H1 (cell line): ENCODE data around the gene GSK3B. TPM values are rescaled to one million over a fixed set of nuclear protein-coding genes. Genes with fewer than 3 reads are reported as not detected.

Experiments used
- CTCF ChIA-PET: fragments of 300-600 bp; sonication (Branson Sonifier 250); formaldehyde crosslinking; loops from one replicate; lab custom pipeline; 2021; ENCODE audit not compliant: partially characterized antibody; lab: Charles Lee
- POLR2A ChIA-PET: fragments of 300-600 bp; sonication (Branson Sonifier 250); formaldehyde crosslinking; loops from one replicate; lab custom pipeline; 2021; ENCODE audit warnings: inconsistent platforms; ENCODE audit not compliant: partially characterized antibody; lab: Charles Lee
- DNase-seq, 2 experiments: peaks; one replicate each; pipeline versions ENCODE4 v3.0.0 to v3.0.0-alpha.2; 2010 to 2022; ENCODE audit warnings: low spot score in 2 of 2, low read depth in 1 of 2, mixed read lengths in 1 of 2
- FAIRE-seq: peaks from 2 replicates; lab custom pipeline; 2011; peaks lifted over from hg19 to GRCh38; lab: Jason Lieb, UNC
- H2AFZ ChIP-seq: 2 replicates; pipeline ENCODE4 v1.8.1; 2012; ENCODE audit warnings: low read length, inconsistent platforms
- H2AK5ac ChIP-seq: 2 replicates; pipeline ENCODE4 v1.6.1; 2013; ENCODE audit warnings: low read depth, low read length
- H2BK120ac ChIP-seq: replicated peaks from 2 replicates; pipeline ENCODE3; 2013; ENCODE audit warnings: low read depth, low read length, inconsistent platforms
- H2BK12ac ChIP-seq: 2 replicates; pipeline ENCODE4 v1.6.1; 2013; ENCODE audit warnings: low read depth, low read length
- H2BK15ac ChIP-seq: 2 replicates; pipeline ENCODE4 v1.6.1; 2013; ENCODE audit warnings: low read length
- H2BK20ac ChIP-seq: 2 replicates; pipeline ENCODE4 v1.6.1; 2013; ENCODE audit warnings: low read length
- H2BK5ac ChIP-seq: 2 replicates; pipeline ENCODE4 v1.6.1; 2013; ENCODE audit warnings: low read depth, low read length
- H3K14ac ChIP-seq: 2 replicates; pipeline ENCODE4 v1.6.1; 2013; ENCODE audit warnings: inconsistent platforms; ENCODE audit not compliant: insufficient read length
- H3K18ac ChIP-seq: 2 replicates; pipeline ENCODE4 v1.6.1; 2013; ENCODE audit warnings: low read length; ENCODE audit errors: extremely low read depth
- H3K23ac ChIP-seq: 2 replicates; pipeline ENCODE4 v1.6.1; 2013; ENCODE audit warnings: inconsistent platforms; ENCODE audit not compliant: insufficient read length
- H3K23me2 ChIP-seq: 2 replicates; pipeline ENCODE4 v1.6.1; 2013; ENCODE audit warnings: low read depth, low read length
- H3K27ac ChIP-seq: 2 replicates; pipeline ENCODE4 v1.6.1; 2011; ENCODE audit warnings: low read depth, low read length, inconsistent platforms
- H3K27me3 ChIP-seq, 4 experiments: replicated peaks in 1 of 4; 1 replicate in 1 of 4; 2 replicates in 3 of 4; pipeline versions ENCODE4 v1.6.1 to v1.8.1; 2011 to 2013; ENCODE audit warnings: low read length in 3 of 4, mild to moderate bottlenecking in 3 of 4, inconsistent platforms in 2 of 4, mixed read lengths in 2 of 4, moderate library complexity in 1 of 4; ENCODE audit not compliant: control insufficient read depth in 3 of 4, insufficient read depth in 3 of 4; ENCODE audit errors: extremely low read depth in 1 of 4
- H3K36me3 ChIP-seq, 4 experiments: 2 replicates each; pipeline versions ENCODE4 v1.6.1 to v1.8.1; 2011 to 2013; ENCODE audit warnings: mild to moderate bottlenecking in 4 of 4, low read length in 3 of 4, moderate library complexity in 2 of 4, control low read depth in 1 of 4, inconsistent platforms in 1 of 4; ENCODE audit not compliant: insufficient read depth in 4 of 4, control insufficient read depth in 2 of 4
- H3K4ac ChIP-seq: replicated peaks from 2 replicates; pipeline ENCODE3; 2013; ENCODE audit warnings: low read length, low read depth, mixed read lengths, inconsistent platforms; ENCODE audit not compliant: insufficient read length
- H3K4me1 ChIP-seq, 4 experiments: replicated peaks in 1 of 4; 1 replicate in 1 of 4; 2 replicates in 3 of 4; pipeline versions ENCODE4 v1.6.1 to v1.8.1; 2011 to 2013; ENCODE audit warnings: low read length in 3 of 4, inconsistent platforms in 2 of 4, mixed read lengths in 1 of 4; ENCODE audit not compliant: insufficient read depth in 4 of 4, control insufficient read depth in 3 of 4
- H3K4me2 ChIP-seq, 2 experiments: 2 replicates each; pipeline versions ENCODE4 v1.6.1 to v1.8.1; 2011 to 2013; ENCODE audit warnings: low read depth in 2 of 2, low read length in 2 of 2, control low read depth in 1 of 2, inconsistent platforms in 1 of 2, mild to moderate bottlenecking in 1 of 2; ENCODE audit not compliant: insufficient read depth in 1 of 2
- H3K4me3 ChIP-seq, 4 experiments: fragments of 200-600, 300-600 bp in 1 of 4; sonication (generic), shearing (Covaris generic), sonication (Bioruptor Twin) in 1 of 4; 2 replicates each; pipeline versions ENCODE4 v1.5.1 to v1.8.1; 2011 to 2016; ENCODE audit warnings: low read length in 4 of 4, low read depth in 3 of 4, control low read depth in 2 of 4, inconsistent platforms in 2 of 4, mild to moderate bottlenecking in 2 of 4, mixed read lengths in 1 of 4, moderate library complexity in 1 of 4; ENCODE audit not compliant: insufficient read depth in 2 of 4; ENCODE audit errors: extremely low read depth in 1 of 4
- H3K56ac ChIP-seq: replicated peaks from 2 replicates; pipeline ENCODE3; 2013; ENCODE audit warnings: low read depth, mild to moderate bottlenecking, mixed read lengths, low read length, inconsistent platforms; ENCODE audit not compliant: insufficient read length
- H3K79me1 ChIP-seq: 2 replicates; pipeline ENCODE4 v1.6.1; 2013; ENCODE audit warnings: low read depth, low read length, control low read depth
- H3K79me2 ChIP-seq, 2 experiments: 2 replicates each; pipeline versions ENCODE4 v1.6.1 to v1.8.1; 2012 to 2013; ENCODE audit warnings: low read length in 2 of 2, mild to moderate bottlenecking in 2 of 2, inconsistent platforms in 1 of 2; ENCODE audit not compliant: insufficient read depth in 2 of 2, control insufficient read depth in 1 of 2
- H3K9ac ChIP-seq, 4 experiments: replicated peaks in 1 of 4; 1 replicate in 1 of 4; 2 replicates in 3 of 4; pipeline versions ENCODE4 v1.6.1 to v1.8.1; 2011 to 2013; ENCODE audit warnings: low read depth in 3 of 4, low read length in 3 of 4, control low read depth in 2 of 4, mild to moderate bottlenecking in 2 of 4, moderate library complexity in 2 of 4, inconsistent platforms in 1 of 4; ENCODE audit errors: extremely low read depth in 1 of 4
- H3K9me3 ChIP-seq, 2 experiments: 2 replicates each; pipeline versions ENCODE4 v1.6.1 to v1.8.1; 2012 to 2013; ENCODE audit warnings: mild to moderate bottlenecking in 2 of 2, moderate library complexity in 2 of 2, control low read depth in 1 of 2, inconsistent platforms in 1 of 2, low read depth in 1 of 2, low read length in 1 of 2, mixed read lengths in 1 of 2; ENCODE audit not compliant: insufficient read depth in 2 of 2
- H4K20me1 ChIP-seq, 2 experiments: replicated peaks in 1 of 2; 2 replicates each; pipeline versions ENCODE3 to v1.8.1; 2011 to 2013; ENCODE audit warnings: inconsistent platforms in 2 of 2, low read length in 2 of 2, mild to moderate bottlenecking in 1 of 2; ENCODE audit not compliant: insufficient read depth in 2 of 2, control insufficient read depth in 1 of 2
- H4K5ac ChIP-seq: 2 replicates; pipeline ENCODE4 v1.6.1; 2013; ENCODE audit warnings: low read length, low read depth, mixed read lengths, inconsistent platforms; ENCODE audit not compliant: insufficient read length
- H4K8ac ChIP-seq: 2 replicates; pipeline ENCODE4 v1.8.0; 2013; ENCODE audit warnings: mild to moderate bottlenecking, moderate library complexity, low read length, inconsistent platforms; ENCODE audit not compliant: insufficient read depth; ENCODE audit errors: extremely low read depth
- H4K91ac ChIP-seq: replicated peaks from 2 replicates; pipeline ENCODE3; 2013; ENCODE audit warnings: low read length, mixed read lengths, inconsistent platforms; ENCODE audit not compliant: insufficient read length
- ATF2 ChIP-seq: IDR thresholded peaks from 2 replicates; pipeline ENCODE4 v1.6.1; 2012; ENCODE audit warnings: low read length, inconsistent platforms
- BCL11A ChIP-seq, 2 experiments: IDR thresholded peaks; one replicate each; pipeline ENCODE4 v1.6.1; 2011; ENCODE audit warnings: low read depth in 2 of 2, low read length in 2 of 2, mild to moderate bottlenecking in 2 of 2
- CHD1 ChIP-seq: IDR thresholded peaks from 2 replicates; pipeline ENCODE4 v1.6.1; 2012; ENCODE audit warnings: low read depth, low read length, improper control_type of control experiment
- CREB1 ChIP-seq: IDR thresholded peaks from 2 replicates; pipeline ENCODE4 v1.6.1; 2012; ENCODE audit warnings: inconsistent platforms
- CTBP2 ChIP-seq: IDR thresholded peaks from 2 replicates; pipeline ENCODE4 v1.7.0; 2011; ENCODE audit warnings: borderline replicate concordance, mild to moderate bottlenecking, moderate library complexity, mixed read lengths, low read length; ENCODE audit not compliant: insufficient read depth, insufficient read length
- JUND ChIP-seq: IDR thresholded peaks from 2 replicates; pipeline ENCODE4 v1.6.1; 2011; ENCODE audit warnings: mild to moderate bottlenecking, improper control_type of control experiment, low read length
- MAFK ChIP-seq: IDR thresholded peaks from 2 replicates; pipeline ENCODE4 v1.6.1; 2012; ENCODE audit warnings: low read depth, mild to moderate bottlenecking, improper control_type of control experiment, low read length
- NANOG ChIP-seq: IDR thresholded peaks from 2 replicates; pipeline ENCODE4 v1.6.1; 2011; ENCODE audit warnings: low read length, low read depth, mild to moderate bottlenecking, inconsistent platforms; ENCODE audit not compliant: insufficient read depth, poor library complexity, severe bottlenecking
- PHF8 ChIP-seq: fragments of 200-600 bp; sonication (generic); conservative IDR thresholded peaks from 2 replicates; pipeline ENCODE4 v1.7.1; 2012; ENCODE audit warnings: low read depth, mild to moderate bottlenecking, inconsistent platforms, low read length, moderate library complexity
- POLR2AphosphoS5 ChIP-seq: IDR thresholded peaks from 2 replicates; pipeline ENCODE4 v1.6.1; 2011; ENCODE audit warnings: low read depth, low read length
- SRF ChIP-seq: IDR thresholded peaks from 2 replicates; pipeline ENCODE4 v1.6.1; 2011; ENCODE audit warnings: mild to moderate bottlenecking, low read depth, low read length, moderate library complexity
- TAF1 ChIP-seq: IDR thresholded peaks from 2 replicates; pipeline ENCODE4 v1.6.1; 2011; ENCODE audit warnings: mild to moderate bottlenecking, low read depth, low read length
- WGBS, 2 experiments: shearing (Covaris generic) in 1 of 2; methylation state at CpG; one replicate each; pipeline versions ENCODE4 v1.1.6 to v1.1.7; 2013 to 2015; ENCODE audit warnings: low lambda C conversion rate in 2 of 2, mixed read lengths in 2 of 2, inconsistent platforms in 1 of 2, low coverage in 1 of 2, missing lambda C conversion rate in 1 of 2; ENCODE audit not compliant: insufficient replicate concordance in 2 of 2, insufficient coverage in 1 of 2, insufficient read length in 1 of 2; ENCODE audit errors: extremely low coverage in 1 of 2, missing lambda C conversion rate in 1 of 2; 5-methylcytosine and 5-hydroxymethylcytosine counted together
- polyA plus RNA-seq, 7 experiments: library from polyadenylated mRNA; depleted of rRNA in 3 of 7; stranded (reverse) in 5 of 7; unstranded in 2 of 7; fragments of >200 nt in 5 of 7; fragments of 200-250 nt in 2 of 7; gene quantifications; 1 replicate in 5 of 7; 2 replicates in 1 of 7; 4 replicates in 1 of 7; pipeline versions ENCODE4 v1.2.1 to v1.2.3, GENCODE V29; 2011 to 2013; ENCODE audit warnings: missing spikeins in 2 of 7, mixed read lengths in 2 of 7
- total RNA-seq: library from RNA; stranded (reverse); fragmentation: NEBNext Ultra II Directional; extraction: Animal tissue kit (Norgen Biotek cat#: 25700); gene quantifications from 2 replicates; pipeline ENCODE4 v1.2.1, GENCODE V29; 2021

Gene GSK3B
- total and polyA plus RNA-seq, 2 of the 8 experiments (the other 6 are each of a cell fraction or from before 2014, with no cell fraction given): 24.2 to 50.7 TPM

GRCh38 chr3:119883461-119884160 is 210.6 kb downstream of the GSK3B start:
- Histone ChIP-seq H3K14ac (no peak overlapping the region), H2BK15ac (no peak overlapping the region), H2AFZ (no peak overlapping the region), H3K56ac (no peak overlapping the region), H4K91ac (no peak overlapping the region), H3K4me1 (no peaks in the 10 kb centered on the region), H3K4me2 (no peak overlapping the region), H3K27ac (no peak overlapping the region), H3K79me1 (no peaks in the 10 kb centered on the region), H4K20me1 (no peaks in the 10 kb centered on the region), H3K27me3 (no peaks in the 10 kb centered on the region), H3K9ac (no peak overlapping the region), H3K36me3 (peaks cover 0 to 4% (median 1%) of the 10 kb centered on the region in 4 experiments; a peak in 3 of 8 replicates), H3K4ac (no peak overlapping the region), H3K23me2 (no peaks in the 10 kb centered on the region), H2AK5ac (no peak overlapping the region), H4K5ac (no peak overlapping the region), H2BK20ac (no peak overlapping the region), H3K4me3 (no peak overlapping the region), H3K23ac (no peak overlapping the region), H2BK12ac (no peak overlapping the region), H2BK120ac (no peak overlapping the region), H3K9me3 (no peaks in the 10 kb centered on the region), H3K79me2 (no peaks in the 10 kb centered on the region), H3K18ac (no peak overlapping the region), H4K8ac (no peak overlapping the region), H2BK5ac (no peak overlapping the region)
- POLR2A ChIA-PET: no interaction called here
- FAIRE-seq (no peak), DNase-seq (no peak)
- WGBS, 2 experiments: 96% methylated on average over 1 of the region's 1 CpG; no CpG with 5 or more reads in 1 of the 2 experiments
- CTCF ChIA-PET: interaction anchor here (0.8 to 1.0 kb wide), 2 partner anchors 35 to 54 kb away, joined by 3 read pairs; no protein-coding TSS in a partner anchor
- TF ChIP-seq MAFK (no peak), BCL11A (IDR thresholded peaks at IDR 0.05; ENCODE audit: low read depth in 2 of 2, low read length in 2 of 2) (no peak), CTBP2 (no peak), NANOG (no peak), TAF1 (no peak), CREB1 (no peak), PHF8 (no peak), SRF (no peak), JUND (no peak), POLR2AphosphoS5 (no peak), ATF2 (no peak), CHD1 (no peak)
